Fibroblast of lung (primary cell): Measurements from ENCODE around the gene MARVELD2. TPM values are rescaled to one million over a fixed set of nuclear protein-coding genes. Genes with fewer than 3 reads are reported as not detected.
"Not testable (repeated sequence)": the region's sequence is repeated elsewhere in the genome, so short reads cannot be mapped to it uniquely, and the experiment has no call there.

Experiments
- DNase-seq, 2 donors: peaks; one replicate each; pipeline versions ENCODE4 v3.0.0 to v3.0.0-alpha.2; 2010; ENCODE audit warnings: low read depth in 2 of 2
- H2AFZ ChIP-seq: 2 replicates; pipeline ENCODE4 v1.5.1; 2012; ENCODE audit warnings: low read length, control low read depth, inconsistent platforms
- H3K27ac ChIP-seq: 2 replicates; pipeline ENCODE4 v1.5.1; 2011; ENCODE audit warnings: low read length, control low read depth; ENCODE audit not compliant: insufficient read depth
- H3K27me3 ChIP-seq: 2 replicates; pipeline ENCODE4 v1.5.1; 2011; ENCODE audit warnings: mild to moderate bottlenecking, low read length; ENCODE audit not compliant: control insufficient read depth, insufficient read depth
- H3K36me3 ChIP-seq: 2 replicates; pipeline ENCODE4 v1.5.1; 2011; ENCODE audit warnings: low read length; ENCODE audit not compliant: control insufficient read depth, insufficient read depth
- H3K4me1 ChIP-seq: 2 replicates; pipeline ENCODE4 v1.5.1; 2011; ENCODE audit warnings: low read length; ENCODE audit not compliant: control insufficient read depth, insufficient read depth; ENCODE audit errors: extremely low read depth
- H3K4me2 ChIP-seq: 2 replicates; pipeline ENCODE4 v1.5.1; 2011; ENCODE audit warnings: low read length, control low read depth; ENCODE audit not compliant: insufficient read depth; ENCODE audit errors: extremely low read depth
- H3K4me3 ChIP-seq, 4 experiments: fragments of 200-600 bp in 1 of 4; sonication (generic) in 1 of 4; replicated peaks in 1 of 4; 2 replicates each; pipeline ENCODE4 v1.5.1; 2011 to 2016; ENCODE audit warnings: low read length in 4 of 4, low read depth in 3 of 4, mild to moderate bottlenecking in 3 of 4, control low read depth in 2 of 4, inconsistent platforms in 1 of 4, mixed read lengths in 1 of 4; ENCODE audit not compliant: insufficient read depth in 1 of 4; ENCODE audit errors: control extremely low read depth in 1 of 4
- H3K79me2 ChIP-seq: 2 replicates; pipeline ENCODE4 v1.5.1; 2012; ENCODE audit warnings: mild to moderate bottlenecking, low read length, inconsistent platforms; ENCODE audit not compliant: control insufficient read depth, insufficient read depth
- H3K9ac ChIP-seq: 2 replicates; pipeline ENCODE4 v1.5.1; 2011; ENCODE audit warnings: mild to moderate bottlenecking, low read length, control low read depth; ENCODE audit not compliant: insufficient read depth
- H3K9me3 ChIP-seq: 2 replicates; pipeline ENCODE4 v1.5.1; 2012; ENCODE audit warnings: low read depth, low read length; ENCODE audit not compliant: control insufficient read depth, insufficient read depth
- H4K20me1 ChIP-seq: 2 replicates; pipeline ENCODE4 v1.5.1; 2011; ENCODE audit warnings: low read length; ENCODE audit not compliant: control insufficient read depth, insufficient read depth; ENCODE audit errors: extremely low read depth
- CTCF ChIP-seq, 2 donors: IDR thresholded peaks in 1 of 2; conservative IDR thresholded peaks in 1 of 2; 1 replicate in 1 of 2; 2 replicates in 1 of 2; pipeline ENCODE4 v1.5.1; 2011 to 2012; ENCODE audit warnings: low read length in 2 of 2, control low read depth in 1 of 2, inconsistent platforms in 1 of 2, low read depth in 1 of 2, mild to moderate bottlenecking in 1 of 2
- EZH2 ChIP-seq: IDR thresholded peaks from 2 replicates; pipeline ENCODE4 v1.5.1; 2012; ENCODE audit warnings: low read length, control low read depth, mild to moderate bottlenecking; ENCODE audit errors: missing control alignments
- polyA plus RNA-seq, 2 donors: library from polyadenylated mRNA; depleted of rRNA in 1 of 2; stranded (reverse) in 1 of 2; unstranded in 1 of 2; fragments of >200 nt; gene quantifications; 2 replicates each; pipeline ENCODE4 v1.2.1, GENCODE V29; 2011 to 2012; ENCODE audit warnings: missing spikeins in 1 of 2
- total RNA-seq: library from RNA; depleted of rRNA; stranded (reverse); fragments of >200 nt; gene quantifications from 2 replicates; pipeline ENCODE4 v1.2.1, GENCODE V29; 2014

MARVELD2 gene
- total and polyA plus RNA-seq, 2 donors (not counting 1 experiment from before 2014, with no cell fraction given), result 2.5 to 5.1 TPM

- Histone ChIP-seq H3K36me3 (peaks cover 3% of the 10 kb centered on the region), H3K4me3 (peak overlapping the region; percentile 57 to 92 (median 74)), H3K27me3 (no peaks in the 10 kb centered on the region), H3K9me3 (no peaks in the 10 kb centered on the region), H2AFZ (no peak overlapping the region), H3K27ac (peak overlapping the region; percentile 99), H3K79me2 (peaks cover 60% of the 10 kb centered on the region), H3K4me2 (peak overlapping the region; percentile 95), H3K4me1 (peaks cover 3% of the 10 kb centered on the region), H3K9ac (peak overlapping the region; percentile 99), H4K20me1 (no peaks in the 10 kb centered on the region)
- peak; percentile 56 to 59 for DNase-seq
- TF ChIP-seq EZH2 (no peak), CTCF (conservative IDR thresholded peaks at IDR 0.05 in 1 of 2, IDR thresholded peaks at IDR 0.05 in 1 of 2; ENCODE audit: low read depth in 1 of 2, low read length in 2 of 2) (no peak)
Observed at GRCh38 chr5:69368458-69369339, 46.2 kb upstream of the MARVELD2 start.

- H3K9ac ChIP-seq, result peak within 1 kb of the TSS; percentile 99
- peak; percentile 90 to 94 for DNase-seq
- H3K79me2 ChIP-seq, result peaks cover 53% of the 10 kb centered on the region
- no peak for TF ChIP-seq EZH2
- TF ChIP-seq CTCF (conservative IDR thresholded peaks at IDR 0.05 in 1 of 2, IDR thresholded peaks at IDR 0.05 in 1 of 2; ENCODE audit: low read depth in 1 of 2, low read length in 2 of 2), result no peak
- peak within 1 kb of the TSS; percentile 99 for H3K27ac ChIP-seq
- no peaks in the 10 kb centered on the region for H4K20me1 ChIP-seq
- no peaks in the 10 kb centered on the region for H3K9me3 ChIP-seq
- no peaks in the 10 kb centered on the region for H3K27me3 ChIP-seq
- H2AFZ ChIP-seq, result peak within 1 kb of the TSS; percentile 76
- peaks cover 3% of the 10 kb centered on the region for H3K4me1 ChIP-seq
- peaks cover 3% of the 10 kb centered on the region for H3K36me3 ChIP-seq
- H3K4me3 ChIP-seq, result peak within 1 kb of the TSS; percentile 57 to 92 (median 74)
- peak within 1 kb of the TSS; percentile 95 for H3K4me2 ChIP-seq
Observed at GRCh38 chr5:69369340-69370121, 45.4 kb upstream of the MARVELD2 start, which contains the start of the genes AK6, RAD17 and TAF9. TSS of gene AK6 (minus strand) at chr5:69369520. CDS start at chr5:69369490, 30 bp downstream. TSS of gene RAD17 (plus strand) at chr5:69369818. CDS start at chr5:69372209, 2,391 bp downstream. TSS of gene TAF9 (minus strand) at chr5:69369520. CDS start at chr5:69365737, 3,783 bp downstream.

GRCh38 chr5:69370335-69370734, 44.6 kb upstream of the MARVELD2 start:
- not testable (repeated sequence) for H3K36me3 ChIP-seq, H3K27me3 ChIP-seq, H3K9me3 ChIP-seq, H4K20me1 ChIP-seq, H3K4me1 ChIP-seq, DNase-seq
- Histone ChIP-seq H3K9ac (peak overlapping the region; percentile 26), H2AFZ (peak overlapping the region; percentile 76), H3K27ac (peak overlapping the region; percentile 99), H3K4me2 (peak overlapping the region; percentile 90), H3K4me3 (peak overlapping the region; percentile 57 to 90 (median 74)), H3K79me2 (peaks cover 45% of the 10 kb centered on the region)
